CD14-positive monocyte (primary cell): ENCODE measurements around the gene SEC22A. TPM values are rescaled to one million over a fixed set of nuclear protein-coding genes. Genes with fewer than 3 reads are reported as not detected.

Source experiments
- DNase-seq, 3 donors: peaks; one replicate each; pipeline ENCODE4 v3.0.0-alpha.2; 2011 to 2022
- H2AFZ ChIP-seq: 2 replicates; pipeline ENCODE4 v1.6.0; 2012; ENCODE audit warnings: mild to moderate bottlenecking, low read depth, low read length, inconsistent platforms; ENCODE audit not compliant: insufficient read depth, poor library complexity, severe bottlenecking
- H3K27ac ChIP-seq, 2 donors: 1 replicate in 1 of 2; 2 replicates in 1 of 2; pipeline ENCODE4 v1.5.1; 2012 to 2013; ENCODE audit warnings: low read length in 2 of 2, control low read depth in 1 of 2, inconsistent platforms in 1 of 2, low read depth in 1 of 2, mild to moderate bottlenecking in 1 of 2
- H3K27me3 ChIP-seq, 2 donors: one replicate each; pipeline versions ENCODE4 v1.6.0 to v1.6.1; 2011 to 2013; ENCODE audit warnings: low read length in 2 of 2; ENCODE audit not compliant: control insufficient read depth in 2 of 2, insufficient read depth in 2 of 2
- H3K36me3 ChIP-seq, 2 donors: replicated peaks in 1 of 2; 1 replicate in 1 of 2; 2 replicates in 1 of 2; pipeline versions ENCODE4 v1.5.1 to v1.6.1; 2012 to 2013; ENCODE audit warnings: low read length in 2 of 2, control low read depth in 1 of 2, inconsistent platforms in 1 of 2, mild to moderate bottlenecking in 1 of 2; ENCODE audit not compliant: insufficient read depth in 2 of 2, control insufficient read depth in 1 of 2
- H3K4me1 ChIP-seq, 2 donors: 1 replicate in 1 of 2; 2 replicates in 1 of 2; pipeline versions ENCODE4 v1.5.1 to v1.6.1; 2012 to 2013; ENCODE audit warnings: low read length in 2 of 2, control low read depth in 1 of 2, inconsistent platforms in 1 of 2, mild to moderate bottlenecking in 1 of 2, moderate library complexity in 1 of 2; ENCODE audit not compliant: insufficient read depth in 2 of 2, control insufficient read depth in 1 of 2
- H3K4me2 ChIP-seq: replicated peaks from 2 replicates; pipeline ENCODE3; 2012; ENCODE audit warnings: low read length, moderate library complexity, mild to moderate bottlenecking; ENCODE audit not compliant: poor library complexity, severe bottlenecking; ENCODE audit errors: extremely low read depth
- H3K4me3 ChIP-seq, 3 experiments: fragments of 200-600 bp in 1 of 3; sonication (generic) in 1 of 3; replicated peaks in 1 of 3; 1 replicate in 2 of 3; 2 replicates in 1 of 3; pipeline ENCODE4 v1.5.1; 2011 to 2013; ENCODE audit warnings: low read length in 3 of 3, mild to moderate bottlenecking in 3 of 3, control low read depth in 2 of 3, low read depth in 2 of 3, inconsistent platforms in 1 of 3, moderate library complexity in 1 of 3
- H3K79me2 ChIP-seq: 2 replicates; pipeline ENCODE4 v1.6.0; 2012; ENCODE audit warnings: mild to moderate bottlenecking, control low read depth, inconsistent platforms, low read length, moderate library complexity; ENCODE audit not compliant: insufficient read depth
- H3K9ac ChIP-seq: 2 replicates; pipeline ENCODE4 v1.6.0; 2017; ENCODE audit warnings: low read length, mild to moderate bottlenecking; ENCODE audit not compliant: insufficient read depth, poor library complexity, severe bottlenecking
- H3K9me3 ChIP-seq, 2 donors: replicated peaks in 1 of 2; 1 replicate in 1 of 2; 2 replicates in 1 of 2; pipeline versions ENCODE4 v1.5.1 to v1.6.1; 2012 to 2013; ENCODE audit warnings: low read length in 2 of 2, control low read depth in 1 of 2; ENCODE audit not compliant: control insufficient read depth in 1 of 2, insufficient read depth in 1 of 2
- H4K20me1 ChIP-seq: 2 replicates; pipeline ENCODE4 v1.6.0; 2012; ENCODE audit warnings: mild to moderate bottlenecking, low read length, control low read depth, moderate library complexity; ENCODE audit not compliant: insufficient read depth
- H3K27ac Mint-ChIP-seq, 7 donors: one replicate each; pipeline ENCODE4 v1.8.0; 2020; ENCODE audit warnings: mild to moderate bottlenecking in 7 of 7, mixed read lengths in 7 of 7, moderate library complexity in 6 of 7, inconsistent platforms in 2 of 7
- H3K27me3 Mint-ChIP-seq, 3 donors: one replicate each; pipeline ENCODE4 v1.8.0; 2021 to 2022; ENCODE audit warnings: low read depth in 3 of 3, mild to moderate bottlenecking in 3 of 3, mixed read lengths in 3 of 3, moderate library complexity in 3 of 3, inconsistent platforms in 1 of 3
- H3K36me3 Mint-ChIP-seq, 2 donors: one replicate each; pipeline ENCODE4 v1.8.0; 2020; ENCODE audit warnings: mixed read lengths in 2 of 2, inconsistent platforms in 1 of 2, mild to moderate bottlenecking in 1 of 2
- H3K4me1 Mint-ChIP-seq: one replicate; pipeline ENCODE4 v1.8.0; 2020; ENCODE audit warnings: mild to moderate bottlenecking, mixed read lengths
- H3K4me3 Mint-ChIP-seq, 2 donors: one replicate each; pipeline ENCODE4 v1.8.0; 2020; ENCODE audit warnings: mild to moderate bottlenecking in 2 of 2, mixed read lengths in 2 of 2, moderate library complexity in 1 of 2
- H3K9me3 Mint-ChIP-seq, 7 donors: one replicate each; pipeline ENCODE4 v1.8.0; 2020 to 2022; ENCODE audit warnings: mixed read lengths in 7 of 7, mild to moderate bottlenecking in 6 of 7, moderate library complexity in 6 of 7, inconsistent platforms in 2 of 7
- CTCF ChIP-seq: fragments of 200-600 bp; IDR thresholded peaks from one replicate; pipeline ENCODE4 v1.8.0; 2022; ENCODE audit warnings: antibody characterized with exemption, mild to moderate bottlenecking
- WGBS: methylation state at CpG from one replicate; pipeline ENCODE4 v1.1.5; 2013; ENCODE audit warnings: missing lambda C conversion rate; ENCODE audit not compliant: insufficient coverage; 5-methylcytosine and 5-hydroxymethylcytosine counted together
- intact Hi-C, 2 donors: fragments of 100-400 bp; cut with micrococcal nuclease; formaldehyde crosslinking; loops; one replicate each; pipeline versions ENCODE4 v1.15.0 to v1.15.1; 2023
- polyA plus RNA-seq, 3 donors: library from polyadenylated mRNA; depleted of rRNA in 1 of 3; unstranded in 2 of 3; stranded (reverse) in 1 of 3; fragments of 300-500 nt in 2 of 3; fragments of >200 nt in 1 of 3; fragmentation: Illumina TruSeq in 2 of 3; gene quantifications; 1 replicate in 2 of 3; 2 replicates in 1 of 3; pipeline ENCODE4 v1.2.3, GENCODE V29; 2012 to 2021

SEC22A gene
- polyA plus RNA-seq, 3 donors: 6.4 to 11.0 (median 8.8) TPM

GRCh38 chr3:123267821-123268220 lies 66.1 kb downstream of the SEC22A start:
- Histone ChIP-seq H3K36me3 (peaks cover 13 to 49% of the 10 kb centered on the region in 2 donors), H3K27ac (no peak overlapping the region), H2AFZ (no peak overlapping the region), H3K27me3 (no peaks in the 10 kb centered on the region), H3K9ac (no peak overlapping the region), H3K4me1 (no peaks in the 10 kb centered on the region), H3K4me2 (no peak overlapping the region), H4K20me1 (no peaks in the 10 kb centered on the region), H3K4me3 (no peak overlapping the region), H3K9me3 (no peaks in the 10 kb centered on the region), H3K79me2 (no peaks in the 10 kb centered on the region)
- Mint-ChIP-seq H3K27me3 (peaks cover 0 to 2% (median 0%) of the 10 kb centered on the region in 3 donors), H3K4me3 (no peak overlapping the region), H3K36me3 (peaks cover 51 to 57% of the 10 kb centered on the region in 2 donors), H3K27ac (no peak overlapping the region), H3K9me3 (peaks cover 0 to 2% (median 0%) of the 10 kb centered on the region in 7 donors), H3K4me1 (no peaks in the 10 kb centered on the region)
- WGBS: 100% methylated on average over 1 of the region's 2 CpGs
- no peak for TF ChIP-seq CTCF
- DNase-seq: no peak
- intact Hi-C loops: no loop called here

GRCh38 chr3:123270818-123271217 lies 69.1 kb downstream of the SEC22A start:
- no peak overlapping the region for H3K9ac ChIP-seq
- Mint-ChIP-seq H3K27ac (no peak overlapping the region), H3K4me3 (no peak overlapping the region), H3K36me3 (peaks cover 32 to 41% of the 10 kb centered on the region in 2 donors), H3K4me1 (no peaks in the 10 kb centered on the region), H3K9me3 (no peaks in the 10 kb centered on the region), H3K27me3 (peaks cover 0 to 2% (median 0%) of the 10 kb centered on the region in 3 donors)
- H3K79me2 ChIP-seq: no peaks in the 10 kb centered on the region
- DNase-seq: no peak
- no peak overlapping the region for H2AFZ ChIP-seq
- peaks cover 10 to 27% of the 10 kb centered on the region in 2 donors for H3K36me3 ChIP-seq
- intact Hi-C loops: no loop called here
- H3K4me2 ChIP-seq: no peak overlapping the region
- TF ChIP-seq CTCF: no peak
- H3K4me3 ChIP-seq: no peak overlapping the region
- no peaks in the 10 kb centered on the region for H3K4me1 ChIP-seq
- H3K9me3 ChIP-seq: no peaks in the 10 kb centered on the region
- H3K27me3 ChIP-seq: no peaks in the 10 kb centered on the region
- H4K20me1 ChIP-seq: no peaks in the 10 kb centered on the region
- WGBS: no CpG with 5 or more reads among the region's 2 CpGs
- no peak overlapping the region for H3K27ac ChIP-seq
